NCI-H2107 treated with DMSO at 0.1 percent for 48 hours (cell line): ENCODE data around the gene MMAA.
A peak's percentile ranks its signal among the peaks of the same experiment; 100 is the strongest.
"Not testable (repeated sequence)": the region's sequence is repeated elsewhere in the genome, so short reads cannot be mapped to it uniquely, and the experiment has no call there.

Experiments
- DNase-seq: peaks from one replicate; lab custom pipeline; 2025; ENCODE audit not compliant: unreplicated experiment; lab: John Stamatoyannopoulos, UW

MMAA gene

GRCh38 chr4:145626623-145626982, 7.4 kb downstream of the MMAA start:
- no peak for DNase-seq

- no peak for DNase-seq
These were observed 15.9 kb downstream of the MMAA start for GRCh38 chr4:145635117-145635516.

- no peak for DNase-seq
These were observed 16.4 kb downstream of the MMAA start for GRCh38 chr4:145635630-145636029.

- DNase-seq: no peak
These were observed 20.1 kb downstream of the MMAA start for GRCh38 chr4:145639186-145639698.

- DNase-seq: not testable (repeated sequence)
These were observed 21.1 kb downstream of the MMAA start for GRCh38 chr4:145640236-145640635.

- DNase-seq: no peak
These were observed 24.1 kb downstream of the MMAA start for GRCh38 chr4:145643295-145643694.

GRCh38 chr4:145644699-145645098, 25.5 kb downstream of the MMAA start:
- no peak for DNase-seq

GRCh38 chr4:145656156-145656555, 37.0 kb downstream of the MMAA start:
- DNase-seq: no peak

GRCh38 chr4:145660064-145660463, 40.9 kb downstream of the MMAA start:
- DNase-seq: no peak

- no peak for DNase-seq
These were observed 44.0 kb downstream of the MMAA start for GRCh38 chr4:145663194-145663593.

- no peak for DNase-seq
These were observed 46.6 kb downstream of the MMAA start for GRCh38 chr4:145665773-145666172.

- no peak for DNase-seq
These were observed 51.2 kb downstream of the MMAA start for GRCh38 chr4:145670422-145670821.

GRCh38 chr4:145679520-145679919, 60.3 kb downstream of the MMAA start:
- peak; percentile 93 for DNase-seq

GRCh38 chr4:145679991-145680455, 60.8 kb downstream of the MMAA start, which contains the start of gene C4orf51:
TSS of gene C4orf51 (plus strand) at chr4:145680146. CDS start at chr4:145680204, 58 bp downstream.
- DNase-seq: peak; percentile 42

GRCh38 chr4:145680902-145681301, 61.7 kb downstream of the MMAA start:
- no peak for DNase-seq

GRCh38 chr4:145681518-145681917, 62.3 kb downstream of the MMAA start:
- no peak for DNase-seq

GRCh38 chr4:145681956-145682355, 62.8 kb downstream of the MMAA start:
- no peak for DNase-seq

GRCh38 chr4:145686991-145687390, 67.8 kb downstream of the MMAA start:
- no peak for DNase-seq

GRCh38 chr4:145690610-145691009, 71.4 kb downstream of the MMAA start:
- DNase-seq: no peak

- not testable (repeated sequence) for DNase-seq
These were observed 72.2 kb downstream of the MMAA start for GRCh38 chr4:145691416-145691815.

- no peak for DNase-seq
These were observed 75.7 kb downstream of the MMAA start for GRCh38 chr4:145694929-145695328.

- no peak for DNase-seq
These were observed 78.1 kb downstream of the MMAA start for GRCh38 chr4:145697332-145697731.

GRCh38 chr4:145698507-145698906, 79.3 kb downstream of the MMAA start:
- DNase-seq: no peak
